B cell (primary cell): ENCODE results near the gene EEF1B2.

ENCODE experiments used
- EZH2 ChIP-seq: IDR thresholded peaks from 2 replicates; pipeline ENCODE4 v1.6.1; 2012; ENCODE audit warnings: borderline replicate concordance, low read depth, mild to moderate bottlenecking, moderate library complexity, low read length; ENCODE audit not compliant: insufficient read depth, poor library complexity, severe bottlenecking
- TF ChIP-seq, protein P1 (sequence below): fragments of 200-600 bp; IDR thresholded peaks from one replicate; pipeline ENCODE4 v1.8.0; 2022; ENCODE audit warnings: antibody characterized with exemption, mild to moderate bottlenecking

DNA sequence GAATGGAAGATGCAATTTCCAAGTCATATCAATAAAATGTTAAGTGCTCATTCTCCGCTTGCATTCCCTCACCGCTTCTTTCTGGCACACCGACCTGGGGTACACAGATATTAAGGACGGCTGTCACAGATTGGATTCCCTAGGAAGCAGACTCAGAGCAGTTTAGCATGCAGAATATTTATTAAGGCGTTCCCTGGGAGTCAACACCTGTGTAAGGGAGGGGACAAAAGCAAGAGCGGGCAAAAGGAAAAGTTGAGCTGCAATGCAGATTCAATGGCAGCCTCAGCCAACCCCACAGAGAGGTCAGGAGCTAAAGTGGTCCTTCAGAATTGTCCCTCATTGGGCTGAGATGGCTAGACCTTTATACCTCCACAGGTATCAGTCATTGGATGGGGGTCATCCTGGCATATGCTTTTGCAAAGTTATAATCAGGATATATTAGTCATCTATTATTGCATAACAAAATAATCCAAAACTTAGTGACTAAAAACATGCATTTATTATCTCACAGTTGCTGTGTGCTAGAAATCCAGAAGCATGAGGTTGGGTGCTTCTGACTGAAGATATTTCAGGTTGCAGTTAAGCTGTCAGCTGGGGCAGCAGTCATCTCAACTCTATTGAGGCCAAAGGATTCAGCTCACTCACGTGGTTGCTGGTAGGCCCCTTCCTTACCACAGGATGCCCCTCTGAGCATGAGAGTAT lies 46.7 kb upstream of the EEF1B2 start:
- TF ChIP-seq, protein P1, sequence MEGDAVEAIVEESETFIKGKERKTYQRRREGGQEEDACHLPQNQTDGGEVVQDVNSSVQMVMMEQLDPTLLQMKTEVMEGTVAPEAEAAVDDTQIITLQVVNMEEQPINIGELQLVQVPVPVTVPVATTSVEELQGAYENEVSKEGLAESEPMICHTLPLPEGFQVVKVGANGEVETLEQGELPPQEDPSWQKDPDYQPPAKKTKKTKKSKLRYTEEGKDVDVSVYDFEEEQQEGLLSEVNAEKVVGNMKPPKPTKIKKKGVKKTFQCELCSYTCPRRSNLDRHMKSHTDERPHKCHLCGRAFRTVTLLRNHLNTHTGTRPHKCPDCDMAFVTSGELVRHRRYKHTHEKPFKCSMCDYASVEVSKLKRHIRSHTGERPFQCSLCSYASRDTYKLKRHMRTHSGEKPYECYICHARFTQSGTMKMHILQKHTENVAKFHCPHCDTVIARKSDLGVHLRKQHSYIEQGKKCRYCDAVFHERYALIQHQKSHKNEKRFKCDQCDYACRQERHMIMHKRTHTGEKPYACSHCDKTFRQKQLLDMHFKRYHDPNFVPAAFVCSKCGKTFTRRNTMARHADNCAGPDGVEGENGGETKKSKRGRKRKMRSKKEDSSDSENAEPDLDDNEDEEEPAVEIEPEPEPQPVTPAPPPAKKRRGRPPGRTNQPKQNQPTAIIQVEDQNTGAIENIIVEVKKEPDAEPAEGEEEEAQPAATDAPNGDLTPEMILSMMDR, result no peak
- TF ChIP-seq EZH2, result no peak
